HEK293 (cell line): ENCODE measurements around the gene CYP24A1.

Source experiments
- CTCF ChIA-PET: fragments of 350-600 bp; formaldehyde crosslinking; extraction: SDS; loops from one replicate; lab custom pipeline; 2021; ENCODE audit warnings: antibody characterized with exemption; lab: Yijun Ruan, JAX
- POLR2A ChIA-PET: fragments of 300-600 bp; formaldehyde crosslinking; extraction: SDS; loops from one replicate; lab custom pipeline; 2020; ENCODE audit warnings: antibody characterized with exemption, inconsistent platforms; lab: Yijun Ruan, JAX
- H3K27ac ChIP-seq: fragments of 200-500 bp; sonication (Bioruptor generic); 2 replicates; pipeline ENCODE4 v1.5.1; 2014; ENCODE audit warnings: low read depth, low read length, control low read depth, inconsistent platforms; ENCODE audit errors: extremely low read depth
- H3K36me3 ChIP-seq, 2 experiments: fragments of 200-500 bp in 1 of 2; sonication (Bioruptor generic) in 1 of 2; 1 replicate in 1 of 2; 2 replicates in 1 of 2; pipeline ENCODE4 v1.5.1; 2014 to 2017; ENCODE audit warnings: inconsistent platforms in 2 of 2, low read length in 2 of 2; ENCODE audit not compliant: control insufficient read depth in 2 of 2, insufficient read depth in 1 of 2
- H3K4me1 ChIP-seq: fragments of 200-500 bp; sonication (Bioruptor generic); 2 replicates; pipeline ENCODE4 v1.5.1; 2014; ENCODE audit warnings: mild to moderate bottlenecking, low read length, inconsistent platforms; ENCODE audit not compliant: control insufficient read depth, insufficient read depth
- H3K4me3 ChIP-seq: 2 replicates; pipeline ENCODE4 v1.5.1; 2011; ENCODE audit warnings: low read depth, mild to moderate bottlenecking, control low read depth, low read length, moderate library complexity
- H3K9me3 ChIP-seq: fragments of 200-500 bp; sonication (Bioruptor generic); 2 replicates; pipeline ENCODE4 v1.5.1; 2014; ENCODE audit warnings: low read depth, low read length, inconsistent platforms; ENCODE audit not compliant: control insufficient read depth, insufficient read depth
- AEBP2 ChIP-seq: fragments of 450-650 bp; formaldehyde crosslinking; IDR thresholded peaks from 2 replicates; pipeline ENCODE4 v1.5.1; 2016; ENCODE audit warnings: missing biosample characterization, missing genetic modification characterization, borderline replicate concordance
- KLF17 ChIP-seq: fragments of 450-650 bp; formaldehyde crosslinking; IDR thresholded peaks from 2 replicates; pipeline ENCODE4 v1.5.1; 2016; ENCODE audit warnings: missing biosample characterization, missing genetic modification characterization
- KLF7 ChIP-seq: fragments of 450-650 bp; formaldehyde crosslinking; IDR thresholded peaks from 2 replicates; pipeline ENCODE4 v1.5.1; 2016; ENCODE audit warnings: missing biosample characterization, missing genetic modification characterization, borderline replicate concordance
- PRDM1 ChIP-seq: fragments of 450-650 bp; formaldehyde crosslinking; IDR thresholded peaks from 2 replicates; pipeline ENCODE4; 2016; ENCODE audit warnings: missing biosample characterization, missing genetic modification characterization
- ZBTB1 ChIP-seq: fragments of 450-650 bp; formaldehyde crosslinking; IDR thresholded peaks from 2 replicates; pipeline ENCODE4 v1.5.1; 2016; ENCODE audit warnings: missing biosample characterization, missing genetic modification characterization
- ZBTB48 ChIP-seq: fragments of 450-650 bp; formaldehyde crosslinking; IDR thresholded peaks from 2 replicates; pipeline ENCODE4 v1.5.1; 2016; ENCODE audit warnings: missing biosample characterization, missing genetic modification characterization
- ZFP3 ChIP-seq: fragments of 450-650 bp; formaldehyde crosslinking; IDR thresholded peaks from 2 replicates; pipeline ENCODE4 v1.5.1; 2016; ENCODE audit warnings: low read depth, missing biosample characterization, missing genetic modification characterization
- ZNF112 ChIP-seq: fragments of 450-650 bp; formaldehyde crosslinking; IDR thresholded peaks from 2 replicates; pipeline ENCODE4 v1.5.0; 2017; ENCODE audit warnings: missing biosample characterization, missing genetic modification characterization
- ZNF157 ChIP-seq: fragments of 450-650 bp; formaldehyde crosslinking; IDR thresholded peaks from 2 replicates; pipeline ENCODE4 v1.5.1; 2016; ENCODE audit warnings: missing biosample characterization, missing genetic modification characterization
- ZNF184 ChIP-seq: fragments of 450-650 bp; IDR thresholded peaks from 2 replicates; pipeline ENCODE4 v1.5.1; 2018; ENCODE audit warnings: missing biosample characterization, mild to moderate bottlenecking, missing genetic modification characterization
- ZNF211 ChIP-seq: fragments of 450-650 bp; formaldehyde crosslinking; IDR thresholded peaks from 2 replicates; pipeline ENCODE4 v1.5.1; 2016; ENCODE audit warnings: low read depth, missing biosample characterization, missing genetic modification characterization
- ZNF274 ChIP-seq, 2 experiments: fragments of 200-500 bp in 1 of 2; fragments of 450-650 bp in 1 of 2; sonication (Bioruptor generic) in 1 of 2; formaldehyde crosslinking in 1 of 2; IDR thresholded peaks; 2 replicates each; pipeline versions ENCODE4 v1.5.1 to v1.6.1; 2014 to 2016; ENCODE audit warnings: borderline replicate concordance in 1 of 2, inconsistent platforms in 1 of 2, low read length in 1 of 2, missing biosample characterization in 1 of 2, missing genetic modification characterization in 1 of 2
- ZNF426 ChIP-seq: fragments of 450-650 bp; formaldehyde crosslinking; IDR thresholded peaks from 2 replicates; pipeline ENCODE4 v1.5.1; 2017; ENCODE audit warnings: missing biosample characterization, missing genetic modification characterization, mild to moderate bottlenecking, inconsistent platforms, moderate library complexity
- ZNF514 ChIP-seq: fragments of 450-650 bp; formaldehyde crosslinking; IDR thresholded peaks from 2 replicates; pipeline ENCODE4 v1.5.1; 2016; ENCODE audit warnings: missing biosample characterization, missing genetic modification characterization
- ZNF518A ChIP-seq: fragments of 450-650 bp; formaldehyde crosslinking; conservative IDR thresholded peaks from 2 replicates; pipeline ENCODE4 v1.5.1; 2016; ENCODE audit warnings: low read depth, missing biosample characterization, missing genetic modification characterization
- ZNF600 ChIP-seq: fragments of 450-650 bp; formaldehyde crosslinking; IDR thresholded peaks from 2 replicates; pipeline ENCODE4 v1.5.1; 2016; ENCODE audit warnings: missing biosample characterization, missing genetic modification characterization
- ZNF624 ChIP-seq: fragments of 450-650 bp; formaldehyde crosslinking; IDR thresholded peaks from 2 replicates; pipeline ENCODE4 v1.5.1; 2017; ENCODE audit warnings: missing biosample characterization, missing genetic modification characterization
- ZNF658 ChIP-seq: fragments of 450-650 bp; formaldehyde crosslinking; IDR thresholded peaks from 2 replicates; pipeline ENCODE4; 2016; ENCODE audit warnings: missing biosample characterization, missing genetic modification characterization
- ZNF843 ChIP-seq: fragments of 450-650 bp; formaldehyde crosslinking; IDR thresholded peaks from 2 replicates; pipeline ENCODE4 v1.5.1; 2016; ENCODE audit warnings: missing biosample characterization, missing genetic modification characterization
- ZSCAN16 ChIP-seq: fragments of 450-650 bp; formaldehyde crosslinking; IDR thresholded peaks from 2 replicates; pipeline ENCODE4 v1.5.1; 2016; ENCODE audit warnings: missing biosample characterization, missing genetic modification characterization

Gene CYP24A1

DNA sequence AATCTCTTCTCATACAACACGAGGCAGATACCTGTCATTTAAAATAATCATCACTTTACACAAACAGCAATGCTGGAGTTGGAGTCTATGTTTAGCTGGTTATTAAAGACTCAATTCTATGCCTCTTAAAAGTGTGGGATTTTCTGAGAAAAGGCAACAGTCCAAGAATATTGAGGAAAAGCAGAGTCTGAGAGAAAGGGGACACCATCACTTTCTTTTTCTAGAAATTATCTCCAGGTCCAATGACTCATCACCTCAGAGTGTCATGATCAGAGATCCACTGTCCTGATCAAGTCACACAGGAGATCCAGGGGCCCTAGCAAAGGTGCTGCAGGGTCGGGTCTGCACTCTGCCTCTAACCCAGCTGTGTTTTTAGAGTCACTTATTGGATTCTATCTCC is 8.0 kb downstream of the CYP24A1 start:
- POLR2A ChIA-PET, result no interaction called here
- no peak overlapping the region for H3K4me3 ChIP-seq
- H3K4me1 ChIP-seq, result peaks cover 16% of the 10 kb centered on the region
- no peaks in the 10 kb centered on the region for H3K36me3 ChIP-seq
- H3K27ac ChIP-seq, result no peak overlapping the region
- TF ChIP-seq PRDM1 (0 out of 2 replicates have a peak, but pooled peaks have one; percentile 13), ZNF211 (tag by site-specific recombination) (no peak)
- no peaks in the 10 kb centered on the region for H3K9me3 ChIP-seq
- CTCF ChIA-PET, result interaction anchor here (0.6 to 0.9 kb wide), 2 partner anchors 33 to 1823 kb away, joined by 3 to 7 read pairs; no protein-coding TSS in a partner anchor

DNA sequence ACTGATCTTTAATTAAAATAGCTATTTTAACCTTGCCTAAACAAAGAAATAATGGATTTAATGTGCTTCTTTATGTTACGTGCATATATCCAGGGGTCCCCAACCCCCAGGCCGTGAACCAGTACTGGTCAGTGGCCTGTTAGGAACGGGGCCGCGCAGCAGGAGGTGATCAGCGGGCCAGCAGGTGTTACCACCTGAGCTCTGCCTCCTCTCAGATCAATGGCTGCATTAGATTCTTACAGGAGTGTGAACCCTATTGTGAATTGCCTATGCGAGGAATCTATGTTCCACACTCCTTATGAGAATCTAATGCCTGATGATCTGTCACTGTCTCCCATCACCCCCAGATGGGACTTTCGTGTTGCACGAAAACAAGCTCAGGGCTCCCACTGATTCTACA is 8.8 kb downstream of the CYP24A1 start:
- Histone ChIP-seq H3K9me3 (no peaks in the 10 kb centered on the region), H3K36me3 (no peaks in the 10 kb centered on the region), H3K4me1 (peaks cover 9% of the 10 kb centered on the region; the same call in 1 of the 2 replicates), H3K4me3 (no peak overlapping the region), H3K27ac (no peak overlapping the region)
- ChIA-PET CTCF (interaction anchor here (0.6 kb wide), 1 partner anchor 1822 kb away, joined by 3 read pairs; no protein-coding TSS in a partner anchor), POLR2A (no interaction called here)
- TF ChIP-seq ZBTB1 (tag by site-specific recombination), result no peak
- TF ChIP-seq ZNF600 (tag by site-specific recombination), result no peak
- TF ChIP-seq ZNF658 (tag by site-specific recombination), result no peak

DNA sequence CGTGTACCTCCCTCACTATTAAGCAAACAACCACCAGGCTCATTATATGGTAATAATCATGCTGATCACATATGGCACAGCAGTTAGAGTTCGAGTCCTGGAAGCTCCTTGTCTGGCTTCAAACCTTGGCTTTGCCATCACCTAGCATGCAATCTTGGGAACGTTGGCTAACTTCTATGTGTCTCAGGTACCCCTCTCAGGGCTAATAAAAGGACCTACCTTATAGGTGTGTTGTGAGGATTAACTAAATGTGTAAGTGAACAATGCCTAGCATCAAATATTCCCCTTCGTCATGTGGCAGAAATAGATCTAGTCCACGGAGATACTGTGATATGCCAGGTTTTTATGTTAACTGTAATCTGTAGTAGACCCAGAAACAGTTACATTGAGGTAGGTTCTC is 10.4 kb downstream of the CYP24A1 start:
- ChIA-PET POLR2A (no interaction called here), CTCF (no interaction called here)
- Histone ChIP-seq H3K4me1 (peaks cover 4% of the 10 kb centered on the region; the same call in 1 of the 2 replicates), H3K36me3 (no peaks in the 10 kb centered on the region), H3K9me3 (no peaks in the 10 kb centered on the region), H3K27ac (no peak overlapping the region), H3K4me3 (no peak overlapping the region)
- TF ChIP-seq ZNF426 (tag by site-specific recombination) (no peak), ZBTB48 (tag by site-specific recombination) (no peak), ZNF184 (tag by site-specific recombination) (no peak), ZNF157 (tag by site-specific recombination) (no peak), KLF17 (tag by site-specific recombination) (no peak)

DNA sequence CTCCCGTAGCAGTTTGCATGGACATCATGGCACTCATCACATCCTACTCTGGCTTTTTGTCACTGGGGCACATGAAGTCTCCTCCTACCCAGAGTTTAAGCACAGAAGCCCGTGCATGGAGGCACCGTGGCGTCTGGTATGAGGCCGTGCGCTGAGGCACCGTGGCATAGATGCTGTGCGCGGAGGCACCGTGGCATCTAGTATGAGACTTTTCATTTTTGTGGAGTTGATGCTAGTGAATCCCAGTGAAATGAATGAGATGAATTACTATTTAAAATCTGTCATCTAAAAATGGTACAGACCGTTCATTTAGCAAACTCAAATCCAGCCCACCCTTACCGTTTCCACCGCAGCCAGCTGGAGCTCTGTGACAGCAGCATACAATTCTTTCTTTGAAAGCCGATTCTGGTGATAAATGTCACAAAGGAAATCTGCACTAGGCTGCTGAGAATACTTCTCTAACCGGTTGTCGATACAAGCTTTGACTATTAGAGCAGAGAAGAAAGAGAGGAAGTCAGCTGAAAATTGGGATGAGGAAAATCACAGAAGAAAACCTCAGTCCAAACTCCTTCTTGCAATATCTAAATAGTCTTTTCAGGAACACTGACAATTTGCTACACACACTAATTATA is 11.3 kb downstream of the CYP24A1 start:
- no peak overlapping the region for H3K27ac ChIP-seq
- H3K36me3 ChIP-seq, result no peaks in the 10 kb centered on the region
- H3K4me3 ChIP-seq, result no peak overlapping the region
- POLR2A ChIA-PET, result no interaction called here
- H3K9me3 ChIP-seq, result no peaks in the 10 kb centered on the region
- CTCF ChIA-PET, result no interaction called here
- no peaks in the 10 kb centered on the region for H3K4me1 ChIP-seq
- TF ChIP-seq AEBP2 (tag by site-specific recombination) (no peak), ZNF518A (tag by site-specific recombination) (no peak), ZNF624 (no peak), ZNF112 (tag by site-specific recombination) (no peak), ZNF600 (tag by site-specific recombination) (no peak), ZNF274 (IDR thresholded peaks at IDR 0.05; ENCODE audit: low read length) (no peak), ZNF274 (tag by site-specific recombination; IDR thresholded peaks at IDR 0.05; ENCODE audit: borderline replicate concordance) (no peak), ZSCAN16 (no peak), ZNF514 (tag by site-specific recombination) (no peak), ZNF843 (tag by site-specific recombination) (no peak), KLF7 (no peak), ZFP3 (tag by site-specific recombination) (no peak)
